Stimulated activated CD4-positive, alpha-beta T cell treated with anti-CD3 and anti-CD28 coated beads, Interleukin-12 subunit alpha, Interleukin-12 subunit beta, amount 100 ng/mL, for 24 hours (primary cell): ENCODE measurements around the gene ATP6V0E2.
"Not testable (repeated sequence)": the region's sequence is repeated elsewhere in the genome, so short reads cannot be mapped to it uniquely, and the experiment has no call there.

Experiments used
- DNase-seq, 2 experiments: peaks; one replicate each; pipeline ENCODE4 v3.0.0-alpha.2; 2020; ENCODE audit warnings: low read depth in 2 of 2

ATP6V0E2 gene

DNA sequence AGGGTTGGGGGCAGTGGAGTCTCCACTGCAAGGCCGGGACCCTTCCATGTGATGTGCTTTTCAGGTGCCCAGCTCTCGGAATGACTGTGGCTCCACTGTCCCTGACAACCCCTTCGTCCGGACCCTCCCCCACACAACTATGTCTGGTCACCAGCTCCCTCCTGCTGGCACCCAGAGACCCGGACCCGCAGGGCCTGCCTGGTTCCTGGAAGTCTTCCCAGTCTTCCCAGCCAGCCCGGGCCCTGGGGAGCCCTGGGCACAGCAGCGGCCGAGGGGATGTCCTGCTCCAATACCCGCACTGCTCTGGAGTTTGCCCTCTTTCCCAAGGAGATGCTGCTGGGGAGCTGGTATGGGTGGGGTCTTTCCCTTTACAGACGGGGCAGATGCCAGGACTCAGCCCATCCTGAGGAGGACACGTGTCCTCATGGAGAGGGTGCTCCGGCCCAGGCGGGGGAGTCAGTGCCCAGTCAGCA, 5.5 kb downstream of the ATP6V0E2 start:
- DNase-seq: no peak

DNA sequence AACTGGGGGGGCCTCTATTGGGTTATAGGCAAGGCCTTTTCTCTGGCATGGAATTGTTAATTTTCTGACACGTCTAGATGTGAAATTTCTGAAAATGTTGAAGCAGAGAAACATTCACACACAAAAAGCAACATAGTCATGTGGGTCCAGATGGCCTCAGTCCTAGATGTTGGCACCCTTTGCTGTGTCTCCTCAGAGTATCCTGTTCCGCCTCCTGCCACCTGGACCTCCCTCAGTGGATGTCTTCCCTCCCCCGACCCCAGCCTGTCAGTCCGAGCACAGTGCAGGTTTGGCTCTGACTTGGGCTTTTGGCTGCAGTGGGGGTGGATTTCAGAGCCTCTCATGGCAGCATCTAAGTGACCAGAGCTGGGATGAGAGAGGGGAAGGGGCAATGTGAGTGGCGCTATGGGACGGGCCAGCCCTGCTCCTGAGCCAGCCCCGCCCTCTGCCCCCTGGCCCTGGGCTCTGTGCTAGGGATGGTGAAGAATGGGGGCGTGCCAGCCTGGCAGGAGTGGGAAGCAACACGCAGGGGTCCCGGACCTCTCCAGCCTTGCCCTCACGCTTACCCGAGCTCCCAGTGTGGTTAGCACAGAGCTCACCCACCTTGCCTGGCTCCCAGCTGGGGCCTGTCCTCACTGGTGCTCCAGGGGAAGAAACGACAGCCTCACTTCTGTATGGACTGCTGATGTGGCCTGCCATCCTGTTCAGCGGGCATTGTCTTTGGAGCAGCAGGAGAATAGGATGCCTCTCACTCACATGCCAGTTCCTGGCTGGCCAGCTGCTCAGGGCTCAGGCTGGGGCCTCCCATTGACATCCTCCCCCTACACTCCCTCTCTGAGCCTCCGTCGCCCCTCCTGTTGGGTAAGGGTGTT, 6.2 kb downstream of the ATP6V0E2 start:
- DNase-seq: no peak

DNA sequence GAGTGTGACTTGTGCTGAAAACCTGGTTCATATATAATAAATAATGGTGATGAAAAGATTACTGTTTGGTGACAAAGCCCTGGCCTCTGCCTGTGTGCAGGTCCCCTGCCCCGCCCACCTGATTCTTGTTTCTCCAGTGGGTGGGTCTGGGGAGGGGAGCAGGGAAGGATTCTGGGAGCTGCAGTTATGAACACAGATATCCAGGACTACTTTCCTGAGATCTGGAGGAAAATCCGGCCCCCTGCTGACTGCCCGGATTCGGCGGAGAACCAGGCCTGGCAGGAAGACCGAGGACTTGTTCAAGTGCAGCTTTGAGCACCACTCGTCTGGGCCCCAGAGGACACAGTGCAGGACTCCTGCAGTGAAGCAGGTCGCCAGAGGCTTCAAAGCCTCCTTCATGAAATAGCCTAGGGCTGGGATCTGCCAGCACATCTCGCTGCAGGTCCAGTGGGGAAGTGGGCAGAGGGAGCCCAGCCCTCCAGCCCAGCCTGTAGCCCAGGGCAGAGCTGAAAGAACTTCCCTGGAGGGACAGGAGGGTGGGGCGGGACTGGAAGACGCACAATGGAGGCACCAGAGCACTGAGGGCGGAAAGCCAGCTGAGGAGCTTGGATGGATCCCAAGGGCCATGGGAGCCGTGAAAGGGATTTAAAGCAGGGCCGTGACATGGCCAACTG, 7.0 kb downstream of the ATP6V0E2 start:
- no peak for DNase-seq

DNA sequence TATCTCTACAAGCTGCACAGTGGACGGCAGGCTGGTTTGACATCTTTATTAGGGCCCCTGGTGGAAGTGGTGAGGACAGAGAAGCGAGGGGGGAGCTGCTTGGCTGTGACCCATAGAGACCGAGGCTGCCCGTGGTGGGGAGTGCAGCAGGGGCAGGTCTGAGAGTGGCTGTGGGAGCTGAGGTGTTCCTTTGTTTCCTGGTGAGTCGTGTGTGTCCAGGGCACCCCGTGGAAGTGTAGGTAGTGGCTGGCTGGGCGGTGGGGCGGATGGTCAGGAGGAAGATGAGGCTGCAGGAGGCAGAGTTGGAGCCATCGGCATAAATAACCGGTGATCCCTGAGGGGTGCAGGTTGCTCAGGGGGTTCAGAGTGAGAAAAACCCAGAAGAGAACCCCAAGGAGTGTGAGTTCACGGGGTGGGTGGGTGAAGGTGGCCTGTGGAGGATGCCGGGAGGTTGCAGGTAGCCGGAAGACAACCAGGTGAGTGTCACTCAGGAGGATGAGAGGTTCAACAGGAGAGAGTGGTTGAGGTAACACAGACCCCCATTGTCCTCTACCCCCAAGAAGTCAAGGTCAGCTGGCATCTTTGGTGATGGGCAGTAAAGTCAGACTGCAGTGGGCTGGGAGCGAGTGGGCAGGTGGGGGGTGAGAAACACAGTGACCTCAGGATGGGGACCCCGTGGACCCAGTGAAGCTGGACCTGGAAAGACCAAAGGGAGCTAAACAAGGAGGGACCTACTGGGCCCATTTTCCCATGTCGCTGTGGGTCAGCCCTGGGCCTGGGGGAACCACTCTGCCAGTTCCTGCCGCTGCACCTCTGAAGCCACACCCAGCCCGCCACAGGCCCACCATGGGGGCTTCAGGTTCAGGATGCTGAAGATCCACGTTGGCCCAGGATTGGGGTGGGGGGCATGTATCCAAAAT, 7.8 kb downstream of the ATP6V0E2 start:
- no peak for DNase-seq

DNA sequence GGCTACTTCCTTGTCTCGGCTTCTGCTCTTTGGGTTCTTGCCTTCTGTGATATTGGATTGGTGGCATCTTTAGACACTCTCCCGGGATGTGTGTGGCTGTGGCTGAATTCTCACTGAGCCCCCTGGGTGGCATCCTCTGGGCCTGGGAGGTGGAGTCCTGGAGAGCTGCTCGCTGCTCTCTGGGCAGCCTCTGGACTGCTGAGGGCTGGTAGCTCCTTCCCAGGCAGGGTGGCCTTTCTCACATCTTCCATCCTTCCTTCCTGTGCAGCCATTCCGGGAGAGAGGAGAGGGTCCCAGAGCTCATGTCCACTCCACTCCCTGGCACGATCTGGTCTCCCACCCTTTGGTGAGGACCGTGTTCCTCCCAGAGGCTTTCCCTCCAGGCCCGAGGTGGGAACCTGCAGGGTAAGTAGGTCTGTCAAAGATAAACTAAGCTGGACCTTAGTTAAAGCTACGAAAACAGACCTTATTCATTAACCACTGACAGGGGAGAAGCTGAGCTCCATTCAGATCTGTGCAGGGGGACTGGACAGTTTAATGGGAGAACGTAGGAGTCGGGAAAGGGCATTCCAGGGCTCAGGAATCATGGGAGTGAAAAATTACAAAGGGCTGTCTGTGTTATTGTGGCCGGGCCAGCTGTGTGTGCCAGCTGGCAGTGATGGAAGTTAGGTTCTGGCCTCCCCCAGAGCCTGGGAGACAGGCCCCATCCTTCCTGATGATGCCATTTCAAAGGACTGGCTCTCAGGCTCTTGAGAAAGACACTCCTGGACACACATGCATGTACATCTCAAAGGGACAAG, 8.7 kb downstream of the ATP6V0E2 start:
- DNase-seq: no peak

DNA sequence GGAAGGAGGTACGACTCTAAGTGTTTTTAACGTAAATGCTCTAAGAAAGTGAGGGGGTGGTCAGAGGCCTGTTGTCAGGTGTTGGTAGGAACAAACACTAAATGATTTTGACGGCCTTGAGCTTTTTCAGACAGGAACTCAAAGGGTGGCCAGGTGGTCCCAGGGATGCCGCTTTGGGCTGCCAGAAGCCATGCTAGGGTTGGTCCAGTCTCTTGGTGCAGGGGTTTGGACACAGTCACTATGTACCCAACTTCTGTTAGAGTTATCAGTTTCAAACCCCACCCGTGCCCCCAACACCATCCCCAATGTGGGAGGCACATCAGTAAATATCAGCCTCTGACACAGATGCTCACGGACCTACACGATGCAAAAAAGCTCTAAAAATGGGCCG, 9.3 kb downstream of the ATP6V0E2 start:
- no peak for DNase-seq

DNA sequence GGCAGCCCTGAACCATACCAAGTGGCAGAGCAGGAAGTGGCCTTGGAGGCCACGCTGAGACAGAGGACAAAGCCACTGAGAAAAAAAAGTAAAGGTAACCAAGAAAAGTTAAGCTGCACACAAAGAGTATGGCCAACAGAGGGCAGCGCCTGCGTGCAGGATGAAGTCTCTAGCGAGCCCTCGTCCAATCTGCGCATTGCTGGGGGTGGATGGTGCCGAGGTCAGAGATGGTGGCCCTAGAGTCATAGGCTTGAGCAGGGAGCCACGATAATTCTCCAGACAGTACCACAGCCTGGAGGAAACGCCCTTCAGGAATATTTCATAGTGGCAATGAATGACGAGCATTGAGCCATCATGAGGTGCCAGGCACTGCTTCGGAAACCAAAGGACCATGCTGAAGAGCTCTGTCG, 9.7 kb downstream of the ATP6V0E2 start:
- DNase-seq: no peak

DNA sequence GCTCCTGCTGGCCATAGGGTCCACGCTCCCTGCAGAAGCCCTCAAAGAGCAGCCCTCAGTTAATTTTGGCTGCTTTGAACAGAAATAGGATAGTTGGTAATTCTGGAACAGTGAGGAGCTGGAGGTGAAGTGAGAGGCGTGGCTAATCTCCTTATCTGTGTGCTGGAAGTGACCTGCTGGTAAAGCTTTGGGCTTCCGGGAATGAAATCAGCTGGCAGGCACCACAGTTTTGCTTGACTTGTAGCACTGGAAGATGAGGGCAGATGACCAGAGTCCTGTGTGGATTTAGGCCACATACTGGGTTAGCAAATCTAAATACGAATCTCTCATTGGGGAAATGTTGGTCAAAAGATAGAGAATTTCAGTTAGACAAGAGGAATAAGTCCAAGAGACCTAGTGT, 10.2 kb downstream of the ATP6V0E2 start:
- no peak for DNase-seq

DNA sequence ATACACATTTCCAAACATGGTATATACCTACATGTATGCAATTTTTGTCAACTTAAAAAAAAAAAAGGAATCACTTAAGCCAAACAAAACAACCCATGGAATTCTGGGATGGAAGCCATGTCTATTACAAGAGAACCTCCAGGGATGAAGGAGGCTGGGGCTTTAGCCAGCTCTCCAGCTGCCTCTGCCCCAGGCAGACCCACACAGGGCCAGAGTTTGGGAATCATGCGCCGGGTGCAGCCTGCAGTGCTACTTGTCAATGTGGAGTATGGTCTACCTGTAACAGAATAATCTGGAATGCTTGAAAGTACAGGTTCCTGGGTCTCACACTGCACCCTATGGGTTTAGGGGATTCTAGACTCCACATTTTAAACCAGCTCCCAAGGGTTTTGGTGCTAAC, 10.8 kb downstream of the ATP6V0E2 start:
- no peak for DNase-seq

DNA sequence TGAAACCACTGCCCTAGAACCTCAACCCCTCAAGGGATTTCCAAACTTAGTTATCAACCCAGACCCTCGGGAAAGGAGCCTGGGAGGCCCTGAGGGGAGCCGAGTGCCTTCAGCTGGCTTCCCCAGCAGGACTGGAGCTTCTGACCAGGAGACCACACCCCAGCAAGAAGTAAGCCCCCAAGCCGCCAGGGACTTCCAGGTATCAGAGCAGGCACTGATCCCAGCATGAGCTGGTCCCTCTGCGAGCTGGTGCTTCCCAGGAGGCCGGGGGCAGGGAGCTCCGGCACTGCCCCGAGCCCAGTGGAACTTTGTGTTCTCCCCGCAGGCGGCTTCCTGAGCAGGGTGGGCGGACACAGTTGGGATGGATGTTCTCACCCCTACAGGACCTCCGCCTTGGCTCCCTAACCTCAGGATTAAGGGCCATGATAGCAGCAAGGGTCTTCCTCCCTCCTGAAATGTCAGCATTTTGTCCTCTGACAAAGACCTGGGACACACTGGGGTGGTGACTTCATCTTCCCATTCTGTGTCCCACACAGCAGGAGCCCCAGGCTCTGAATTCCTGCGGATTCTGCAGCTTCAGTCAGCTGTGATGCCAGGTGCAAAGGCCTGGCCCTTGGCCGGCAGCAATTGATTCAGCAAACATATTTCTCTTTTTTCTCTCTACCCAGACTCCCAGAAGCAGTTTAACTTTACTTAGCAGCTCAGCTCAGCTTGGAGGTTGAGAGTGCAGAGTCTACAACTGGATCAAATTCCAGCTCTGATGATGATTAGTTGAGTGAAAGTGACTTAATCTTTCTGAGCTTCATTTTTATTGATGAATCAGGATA, 11.6 kb downstream of the ATP6V0E2 start:
- no peak for DNase-seq

DNA sequence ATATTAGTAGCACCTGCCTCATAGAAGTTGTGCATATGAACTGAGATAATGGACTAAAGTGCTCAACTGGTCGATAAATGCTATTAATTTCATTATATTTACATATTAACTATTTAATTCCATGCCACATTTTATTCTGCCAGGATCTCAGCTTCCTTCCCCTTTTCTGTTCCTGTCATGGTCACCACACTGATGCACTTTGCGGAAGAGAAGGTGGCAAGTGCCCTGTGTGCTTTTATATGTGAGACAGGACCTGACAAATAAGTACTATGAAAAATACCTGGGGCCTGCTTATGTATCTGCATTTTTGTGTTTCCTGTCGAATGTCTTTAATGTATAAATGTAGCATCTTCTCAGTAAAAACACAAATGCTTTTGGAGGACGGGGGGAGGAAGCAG, 12.2 kb downstream of the ATP6V0E2 start:
- no peak for DNase-seq

DNA sequence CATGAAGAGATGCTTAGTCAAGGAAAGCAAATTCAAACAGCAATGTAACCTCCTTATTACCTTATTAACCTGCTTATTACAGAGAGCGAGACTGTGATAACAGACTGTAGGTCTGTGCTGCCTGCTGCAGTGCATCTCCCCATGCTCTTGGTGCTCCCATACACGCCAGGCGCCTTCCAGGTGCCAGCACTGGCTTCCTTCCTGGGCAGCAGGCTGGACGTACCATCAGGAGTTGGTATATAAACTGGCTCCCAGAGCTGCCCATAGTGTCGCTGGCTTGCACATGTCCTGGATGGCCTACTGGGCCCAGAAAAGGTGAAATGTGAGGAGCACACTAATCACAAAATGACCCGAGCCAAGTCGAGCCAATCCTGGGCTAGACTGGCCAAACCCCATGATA, 13.5 kb downstream of the ATP6V0E2 start:
- DNase-seq: no peak

DNA sequence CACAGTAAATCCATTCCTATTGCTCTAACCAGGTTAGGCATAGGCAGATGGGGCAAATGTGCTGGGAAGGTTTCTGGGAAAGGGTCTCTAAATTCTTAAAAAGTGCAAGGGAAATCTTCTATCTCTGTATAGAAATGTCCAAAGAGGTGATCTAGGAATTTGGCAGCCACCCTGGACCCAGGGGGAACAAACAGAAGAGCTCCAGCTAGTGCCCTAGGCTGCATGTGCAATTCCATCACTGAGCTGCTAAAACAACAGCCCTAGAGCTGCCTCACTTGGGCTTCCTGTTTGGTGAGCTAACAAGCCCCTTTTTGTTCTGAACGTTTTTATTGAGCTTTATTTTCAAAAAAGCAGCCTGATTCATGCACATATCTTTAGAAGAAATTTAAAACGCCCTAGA, 16.9 kb downstream of the ATP6V0E2 start:
- DNase-seq: not testable (repeated sequence)

DNA sequence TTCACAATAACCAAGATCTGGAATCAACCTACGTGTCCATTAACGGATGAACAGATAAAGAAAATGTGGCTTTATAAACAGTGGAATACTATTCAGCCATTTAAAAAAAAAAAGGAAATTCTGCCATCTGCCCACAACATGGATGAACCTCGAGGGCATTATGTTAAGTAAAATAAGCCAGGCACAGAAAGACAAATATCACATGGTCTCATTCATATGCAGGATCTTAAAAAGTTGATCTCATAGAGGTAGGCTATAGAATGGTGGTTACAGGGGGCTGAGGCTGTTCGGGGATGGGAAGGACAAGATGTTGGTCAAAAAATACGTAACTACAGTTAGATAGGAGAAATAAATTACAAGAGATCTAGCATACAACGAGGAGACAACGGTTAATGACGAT, 21.2 kb downstream of the ATP6V0E2 start:
- not testable (repeated sequence) for DNase-seq

DNA sequence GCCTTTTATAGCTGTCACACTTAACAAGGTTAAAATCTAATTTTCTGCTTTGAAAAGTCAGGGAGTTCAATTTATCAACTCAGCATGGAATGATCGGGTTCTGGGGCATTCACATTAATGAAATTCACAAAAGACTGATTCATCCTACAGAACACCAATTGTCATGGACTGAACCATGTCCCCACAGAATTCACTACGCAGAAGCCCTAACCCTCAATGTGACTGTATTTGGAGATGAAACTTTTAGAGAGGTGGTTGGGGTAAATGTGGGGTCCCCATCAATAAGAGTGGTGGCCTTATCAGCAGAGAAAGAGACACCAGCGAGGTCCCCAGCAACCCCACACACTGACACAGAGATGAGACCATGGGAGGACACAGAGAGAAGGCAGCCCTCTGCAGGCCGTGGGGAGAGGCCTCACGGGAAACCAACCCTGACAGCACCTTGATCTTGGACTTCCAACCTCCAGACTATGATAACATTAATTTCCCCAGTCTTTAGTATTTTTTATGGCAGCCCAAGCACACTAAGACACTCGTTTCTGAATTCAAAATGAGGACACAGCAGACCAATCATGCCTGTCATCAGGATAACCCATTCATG, 34.1 kb downstream of the ATP6V0E2 start:
- not testable (repeated sequence) for DNase-seq

DNA sequence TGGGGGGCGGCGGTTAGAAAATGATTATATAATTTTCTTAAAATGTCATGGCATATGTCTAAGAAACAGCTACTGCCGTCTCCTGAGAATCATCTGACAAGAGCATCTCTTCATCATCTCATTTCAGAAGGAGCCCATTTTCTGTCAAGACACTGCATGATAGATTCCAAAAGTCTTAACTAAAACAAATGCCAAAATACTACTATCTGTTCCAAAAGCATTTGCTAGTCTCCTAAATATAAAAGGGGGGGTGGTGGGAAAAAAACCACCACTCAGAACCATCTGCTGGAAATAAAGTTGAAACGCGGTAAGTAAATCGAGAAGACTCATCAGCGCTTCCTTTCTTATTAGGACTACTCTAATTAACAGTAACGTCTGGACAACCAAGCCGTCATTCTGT, 36.5 kb downstream of the ATP6V0E2 start:
- not testable (repeated sequence) for DNase-seq

DNA sequence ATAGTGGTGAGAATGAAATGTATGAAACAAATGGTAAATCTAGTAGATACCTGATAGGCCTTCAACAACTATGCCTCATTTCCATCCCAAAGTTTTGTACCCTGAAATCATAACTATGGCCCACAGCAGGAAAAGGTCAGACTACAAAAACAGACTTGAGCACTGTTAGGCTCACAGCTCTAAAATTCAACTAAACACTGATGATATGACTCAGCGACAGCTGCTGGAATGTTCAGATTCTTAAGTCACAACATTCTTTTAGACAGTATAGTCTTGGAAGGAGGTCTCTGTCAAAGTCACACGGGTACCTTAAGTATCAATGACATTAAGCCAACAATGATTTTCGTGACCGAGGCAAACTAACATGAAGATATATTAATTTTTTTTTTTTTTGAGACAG, 38.4 kb downstream of the ATP6V0E2 start:
- not testable (repeated sequence) for DNase-seq

DNA sequence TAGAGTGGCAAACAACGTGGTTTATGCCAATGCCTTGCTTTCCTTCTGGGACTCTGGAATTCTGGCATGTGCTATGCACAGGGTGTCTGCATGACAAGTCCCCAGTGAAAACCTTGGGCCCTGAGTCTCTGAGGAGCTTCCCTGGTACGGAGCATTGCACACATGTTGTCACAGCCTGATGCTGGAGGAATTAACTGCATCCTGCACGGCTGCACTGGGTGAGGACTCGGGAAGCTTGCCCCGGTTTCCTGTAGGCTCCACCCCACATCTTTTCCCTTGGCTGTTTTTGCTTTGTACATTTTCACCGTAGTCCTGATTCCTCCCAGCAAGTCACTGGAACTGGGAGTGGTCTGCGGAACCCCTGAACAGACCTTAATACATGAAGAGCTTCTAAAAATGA, 52.6 kb downstream of the ATP6V0E2 start:
- not testable (repeated sequence) for DNase-seq
